Glutamatergic neuron (in vitro differentiated cells): ENCODE data around the gene MXD1. TPM values are rescaled to one million over a fixed set of nuclear protein-coding genes. Genes with fewer than 3 reads are reported as not detected.

Experiments used
- DNase-seq: peaks from one replicate; pipeline ENCODE4 v3.0.0; 2022
- H3K27ac Mint-ChIP-seq: one replicate; pipeline ENCODE4 v1.8.0; 2020; ENCODE audit warnings: mild to moderate bottlenecking, mixed read lengths, inconsistent platforms; ENCODE audit not compliant: unreplicated experiment
- H3K27me3 Mint-ChIP-seq: one replicate; pipeline ENCODE4 v1.8.0; 2020; ENCODE audit warnings: mild to moderate bottlenecking, moderate library complexity, mixed read lengths, inconsistent platforms; ENCODE audit not compliant: unreplicated experiment
- H3K36me3 Mint-ChIP-seq: one replicate; pipeline ENCODE4 v1.8.0; 2020; ENCODE audit warnings: mild to moderate bottlenecking, mixed read lengths, inconsistent platforms; ENCODE audit not compliant: unreplicated experiment
- H3K4me1 Mint-ChIP-seq: one replicate; pipeline ENCODE4 v1.8.0; 2020; ENCODE audit warnings: mild to moderate bottlenecking, low read depth, mixed read lengths, inconsistent platforms; ENCODE audit not compliant: unreplicated experiment
- H3K4me3 Mint-ChIP-seq: one replicate; pipeline ENCODE4 v1.8.0; 2020; ENCODE audit warnings: mild to moderate bottlenecking, mixed read lengths, inconsistent platforms; ENCODE audit not compliant: unreplicated experiment
- H3K9me3 Mint-ChIP-seq: one replicate; pipeline ENCODE4 v1.8.0; 2020; ENCODE audit warnings: mild to moderate bottlenecking, moderate library complexity, mixed read lengths, inconsistent platforms; ENCODE audit not compliant: unreplicated experiment
- total RNA-seq: library from RNA; stranded (reverse); fragmentation: NEBNext Ultra II Directional; extraction: Animal tissue kit (Norgen Biotek cat#: 25700); gene quantifications from one replicate; pipeline ENCODE4 v1.2.1, GENCODE V29; 2021; ENCODE audit not compliant: unreplicated experiment
- TF ChIP-seq, protein P1 (sequence below): fragments of 200-600 bp; sonication (generic); IDR thresholded peaks from one replicate; pipeline ENCODE4 v1.5.0; 2021; ENCODE audit not compliant: partially characterized antibody, unreplicated experiment

The MXD1 gene
- total RNA-seq, 1 donor from 2014 or later: 15.8 TPM

DNA sequence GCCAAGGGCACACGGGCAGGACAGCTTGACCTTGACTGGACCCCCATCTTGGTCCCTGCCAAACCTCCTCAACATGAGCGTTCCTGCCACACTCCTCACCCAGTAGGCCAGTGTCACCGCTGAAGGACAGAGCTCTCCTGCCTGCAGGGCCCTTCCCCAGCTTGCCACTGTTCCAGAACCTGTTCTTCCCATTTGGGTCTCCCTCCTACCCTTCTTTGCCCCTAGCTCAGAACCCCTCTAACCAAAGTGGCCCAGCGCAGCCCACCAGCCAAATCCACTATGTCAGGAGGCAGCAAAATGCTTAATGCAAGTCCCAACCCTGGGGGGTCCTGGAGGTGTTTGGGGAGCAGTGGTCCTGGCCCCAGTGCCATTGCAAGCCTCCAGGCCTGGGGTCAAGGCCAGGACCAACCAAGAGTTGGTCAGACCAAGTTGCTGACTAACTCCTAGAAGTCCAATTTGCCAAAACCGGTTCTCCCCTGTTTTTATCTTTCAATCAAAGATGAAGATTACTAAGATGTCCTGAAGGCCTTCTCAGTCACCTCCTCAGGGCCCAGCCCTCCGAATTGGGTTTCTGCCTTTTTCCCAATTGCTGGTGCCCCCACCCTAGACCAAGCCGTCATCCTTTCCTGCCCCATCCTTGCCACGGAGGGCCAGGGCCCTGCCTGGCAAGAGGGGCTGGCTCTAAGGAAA lies 51.0 kb downstream of the MXD1 start:
- Mint-ChIP-seq H3K27me3 (peaks cover 6% of the 10 kb centered on the region), H3K9me3 (peaks cover 2% of the 10 kb centered on the region), H3K4me3 (no peak overlapping the region), H3K4me1 (peaks cover 2% of the 10 kb centered on the region), H3K36me3 (no peaks in the 10 kb centered on the region), H3K27ac (no peak overlapping the region)
- TF ChIP-seq, protein P1, sequence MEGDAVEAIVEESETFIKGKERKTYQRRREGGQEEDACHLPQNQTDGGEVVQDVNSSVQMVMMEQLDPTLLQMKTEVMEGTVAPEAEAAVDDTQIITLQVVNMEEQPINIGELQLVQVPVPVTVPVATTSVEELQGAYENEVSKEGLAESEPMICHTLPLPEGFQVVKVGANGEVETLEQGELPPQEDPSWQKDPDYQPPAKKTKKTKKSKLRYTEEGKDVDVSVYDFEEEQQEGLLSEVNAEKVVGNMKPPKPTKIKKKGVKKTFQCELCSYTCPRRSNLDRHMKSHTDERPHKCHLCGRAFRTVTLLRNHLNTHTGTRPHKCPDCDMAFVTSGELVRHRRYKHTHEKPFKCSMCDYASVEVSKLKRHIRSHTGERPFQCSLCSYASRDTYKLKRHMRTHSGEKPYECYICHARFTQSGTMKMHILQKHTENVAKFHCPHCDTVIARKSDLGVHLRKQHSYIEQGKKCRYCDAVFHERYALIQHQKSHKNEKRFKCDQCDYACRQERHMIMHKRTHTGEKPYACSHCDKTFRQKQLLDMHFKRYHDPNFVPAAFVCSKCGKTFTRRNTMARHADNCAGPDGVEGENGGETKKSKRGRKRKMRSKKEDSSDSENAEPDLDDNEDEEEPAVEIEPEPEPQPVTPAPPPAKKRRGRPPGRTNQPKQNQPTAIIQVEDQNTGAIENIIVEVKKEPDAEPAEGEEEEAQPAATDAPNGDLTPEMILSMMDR: no peak
- no peak for DNase-seq

DNA sequence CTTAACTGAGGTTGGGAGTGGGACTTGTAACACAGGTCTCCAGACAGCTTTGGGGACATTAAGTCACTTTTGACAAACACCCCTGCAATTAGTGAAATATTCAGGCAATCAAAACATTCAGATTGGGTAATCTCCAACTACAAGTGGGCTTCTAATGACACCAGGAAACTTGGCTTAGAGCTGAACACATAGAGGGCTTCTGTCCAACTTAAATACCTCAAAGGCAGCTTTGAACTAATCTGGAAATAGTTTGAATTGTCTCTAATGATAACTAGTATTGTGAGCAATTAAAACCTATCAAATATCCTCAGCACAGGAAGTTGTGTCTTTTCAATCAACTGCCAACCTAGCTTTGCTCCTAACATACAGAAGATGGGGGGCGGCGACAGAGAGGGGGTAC lies 51.6 kb downstream of the MXD1 start:
- TF ChIP-seq, protein P1: no peak
- Mint-ChIP-seq H3K4me1 (peaks cover 2% of the 10 kb centered on the region), H3K4me3 (no peak overlapping the region), H3K36me3 (no peaks in the 10 kb centered on the region), H3K9me3 (peaks cover 2% of the 10 kb centered on the region), H3K27me3 (peaks cover 6% of the 10 kb centered on the region), H3K27ac (no peak overlapping the region)
- no peak for DNase-seq

DNA sequence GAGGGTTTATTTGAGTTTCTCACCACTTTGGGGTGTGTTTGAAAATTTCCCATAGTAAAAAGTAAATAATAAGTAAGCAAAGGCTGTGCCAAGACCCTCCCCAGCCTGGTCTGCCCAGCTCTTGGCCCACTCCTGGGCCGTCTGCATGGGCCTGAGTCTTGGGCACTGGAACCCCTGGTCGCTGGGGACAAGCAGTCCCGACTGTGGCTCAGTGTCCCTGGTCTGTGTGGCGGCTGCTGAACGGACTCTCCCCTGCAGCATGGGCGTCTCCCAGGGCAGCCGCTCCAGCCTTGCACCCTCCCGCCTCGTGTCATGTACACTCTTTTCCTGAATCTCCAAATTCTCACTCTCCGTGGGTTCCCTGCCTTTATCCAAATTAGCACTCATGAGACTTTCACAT lies 53.7 kb downstream of the MXD1 start:
- H3K27ac Mint-ChIP-seq: no peak overlapping the region
- no peaks in the 10 kb centered on the region for H3K36me3 Mint-ChIP-seq
- H3K4me1 Mint-ChIP-seq: peaks cover 2% of the 10 kb centered on the region
- TF ChIP-seq, protein P1: no peak
- peaks cover 6% of the 10 kb centered on the region for H3K27me3 Mint-ChIP-seq
- peaks cover 2% of the 10 kb centered on the region for H3K9me3 Mint-ChIP-seq
- no peak for DNase-seq
- no peak overlapping the region for H3K4me3 Mint-ChIP-seq

DNA sequence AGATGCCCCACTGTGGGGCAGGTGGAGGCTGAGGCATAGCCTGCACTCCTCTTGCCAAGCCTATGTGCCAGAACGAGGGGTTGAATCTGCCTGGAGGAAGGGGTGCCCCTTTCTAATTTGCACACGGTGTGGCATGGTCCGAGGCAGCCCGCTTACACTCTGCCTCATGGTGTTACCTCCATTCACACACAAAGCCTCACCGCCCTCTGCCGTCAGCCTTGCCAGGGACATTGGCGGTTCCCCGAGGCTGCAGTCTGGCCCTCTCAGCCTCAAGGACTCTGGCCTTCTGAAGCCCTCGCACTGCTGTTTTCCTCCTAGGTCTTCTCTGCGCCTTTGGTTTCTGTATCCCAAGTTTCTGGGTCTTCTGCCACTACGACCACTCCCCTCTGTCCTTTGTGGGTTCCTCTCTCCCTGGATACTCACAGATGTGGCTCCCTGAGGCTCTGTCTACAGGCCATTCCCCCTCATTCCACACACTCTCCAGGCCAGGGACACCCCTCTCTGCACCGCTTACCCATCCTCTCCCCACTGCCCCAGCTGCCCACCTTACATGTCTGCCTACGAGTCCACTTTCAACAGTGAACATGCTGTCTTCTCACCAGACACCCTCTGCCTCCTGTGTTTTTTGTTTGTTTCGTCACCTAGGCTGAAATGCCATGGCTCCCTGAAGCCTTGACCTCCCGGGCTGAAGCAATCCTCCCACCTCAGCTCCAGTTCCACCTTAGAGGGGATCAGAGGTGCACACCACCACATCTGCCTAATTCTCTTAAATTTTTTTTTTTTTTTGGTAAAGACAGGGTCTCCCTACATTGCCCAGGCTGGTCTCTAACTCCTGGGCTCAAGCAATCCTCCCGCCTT lies 54.4 kb downstream of the MXD1 start:
- H3K27ac Mint-ChIP-seq: no peak overlapping the region

More for the DNA sequence above, 54.4 kb downstream of the MXD1 start:
- no peak for DNase-seq
- Mint-ChIP-seq H3K4me3 (no peak overlapping the region), H3K27me3 (peaks cover 6% of the 10 kb centered on the region), H3K36me3 (no peaks in the 10 kb centered on the region), H3K4me1 (no peaks in the 10 kb centered on the region), H3K9me3 (peaks cover 2% of the 10 kb centered on the region)
- TF ChIP-seq, protein P1: no peak
